ENCODE results near the gene PSMA7. TPM values are rescaled to one million over a fixed set of nuclear protein-coding genes. Genes with fewer than 3 reads are reported as not detected.

PSMA7 gene
- 273 TPM for polyA plus RNA-seq (2013, experiment 1 of 2; ENCODE audit: insufficient read length)
- polyA plus RNA-seq (2013, experiment 2 of 2; ENCODE audit: insufficient read length): 286 TPM

DNA sequence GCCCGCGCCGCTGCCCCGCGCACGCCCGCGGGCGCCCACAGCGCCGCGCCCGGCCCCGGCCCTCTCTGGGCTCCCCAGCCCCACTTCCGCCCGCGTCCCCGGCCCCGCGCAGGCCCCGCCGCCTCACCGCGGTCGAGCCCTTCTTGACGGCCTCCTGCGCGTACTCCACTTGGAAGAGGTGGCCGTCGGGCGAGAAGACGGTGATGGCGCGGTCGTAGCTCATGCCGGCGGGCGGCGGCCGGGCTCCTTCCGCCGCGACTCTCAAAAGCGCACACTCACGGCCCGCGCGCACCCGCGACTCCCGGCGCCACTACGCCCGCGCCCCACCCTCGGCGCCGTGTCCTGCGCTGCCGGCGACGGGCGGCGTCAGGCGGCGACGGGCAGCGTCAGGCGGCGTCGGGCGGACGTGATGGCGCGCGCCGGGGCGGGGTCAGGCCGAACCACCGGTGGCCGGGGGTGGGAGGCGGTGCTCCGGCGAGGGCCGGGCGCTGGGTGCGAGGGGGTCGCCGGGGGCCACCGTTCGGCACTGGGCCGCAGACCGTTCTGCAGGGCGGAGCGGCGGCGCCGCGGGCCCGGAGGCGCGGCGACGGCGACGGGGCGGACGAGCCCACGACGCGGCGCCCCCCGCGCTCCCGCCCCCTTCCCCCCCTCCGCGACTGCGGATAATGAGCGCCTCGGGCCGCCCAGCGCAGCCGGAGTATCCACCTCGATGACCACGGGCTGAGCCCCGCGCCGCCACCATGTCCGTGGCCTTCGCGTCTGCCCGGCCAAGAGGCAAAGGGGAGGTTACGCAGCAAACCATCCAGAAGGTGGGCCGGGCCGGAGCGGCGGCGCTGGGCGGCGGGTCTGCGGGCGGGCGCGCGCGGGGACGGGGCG is at the start of gene PSMA7, which contains the start of gene SS18L1:
PSMA7 (minus strand) TSS at position 314 of the 876 bp plus-strand sequence; CDS start at position 223, 91 bp downstream.
SS18L1 (plus strand) TSS at position 689 of the 876 bp plus-strand sequence; CDS start at position 741, 52 bp downstream.
- DNase-seq: peak; percentile 89

DNA sequence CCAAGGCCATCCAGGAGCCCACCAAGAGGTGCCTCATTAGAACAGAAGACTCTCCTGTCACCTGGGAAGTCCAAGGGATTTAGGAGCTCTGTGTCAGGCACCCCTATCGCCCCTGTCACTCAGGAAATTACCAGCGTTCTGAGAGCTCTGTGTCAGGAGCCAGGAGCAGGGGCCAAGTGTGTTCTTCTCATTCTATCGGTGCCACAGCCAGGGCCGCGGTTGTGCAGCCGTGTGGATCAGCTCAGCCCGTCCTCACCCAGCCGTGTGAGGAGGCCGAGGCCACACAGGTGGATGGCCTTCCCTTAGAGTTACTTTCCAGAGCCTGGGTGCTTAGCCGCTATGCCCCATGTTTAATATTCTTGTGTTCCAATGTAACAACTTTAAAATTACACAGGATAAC is 49.4 kb upstream of the PSMA7 start:
- DNase-seq: no peak

DNA sequence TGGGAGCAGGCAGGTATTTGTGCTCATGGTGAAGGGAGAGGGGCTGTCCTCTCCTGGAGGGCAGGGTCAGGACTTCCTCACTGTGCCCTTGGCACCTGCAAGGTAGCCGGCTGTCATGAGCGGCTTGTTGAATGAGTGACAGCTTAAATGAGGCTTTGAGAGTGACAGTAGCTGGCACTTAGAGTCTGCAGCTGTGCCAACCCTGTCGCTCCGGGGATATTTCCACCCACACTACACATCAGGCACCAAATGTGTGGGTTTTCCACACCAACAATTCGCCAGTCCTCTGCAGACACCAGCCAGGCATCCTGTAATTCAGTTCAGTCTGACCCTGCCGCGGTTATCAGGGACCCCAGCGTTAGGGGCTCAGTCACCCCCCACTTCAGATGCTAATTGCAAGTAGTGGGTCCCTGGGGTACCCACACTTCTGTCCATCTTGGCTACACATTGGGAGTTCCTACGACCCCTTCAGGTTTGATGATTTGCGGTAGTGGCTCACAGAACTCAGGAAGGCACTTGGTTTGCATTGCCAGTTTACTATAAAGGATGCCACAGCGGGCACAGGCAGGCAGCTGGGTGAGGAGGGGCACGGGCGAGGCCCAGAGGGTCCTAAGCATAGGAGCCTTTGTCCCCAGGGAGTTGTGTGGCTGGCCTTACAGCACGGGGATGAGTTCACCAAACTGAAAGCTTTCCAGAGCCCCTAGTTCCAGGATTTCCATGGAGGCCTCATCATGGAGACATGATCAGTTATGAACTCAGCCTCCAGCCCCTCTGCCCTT is 48.8 kb upstream of the PSMA7 start:
- no peak for DNase-seq

DNA sequence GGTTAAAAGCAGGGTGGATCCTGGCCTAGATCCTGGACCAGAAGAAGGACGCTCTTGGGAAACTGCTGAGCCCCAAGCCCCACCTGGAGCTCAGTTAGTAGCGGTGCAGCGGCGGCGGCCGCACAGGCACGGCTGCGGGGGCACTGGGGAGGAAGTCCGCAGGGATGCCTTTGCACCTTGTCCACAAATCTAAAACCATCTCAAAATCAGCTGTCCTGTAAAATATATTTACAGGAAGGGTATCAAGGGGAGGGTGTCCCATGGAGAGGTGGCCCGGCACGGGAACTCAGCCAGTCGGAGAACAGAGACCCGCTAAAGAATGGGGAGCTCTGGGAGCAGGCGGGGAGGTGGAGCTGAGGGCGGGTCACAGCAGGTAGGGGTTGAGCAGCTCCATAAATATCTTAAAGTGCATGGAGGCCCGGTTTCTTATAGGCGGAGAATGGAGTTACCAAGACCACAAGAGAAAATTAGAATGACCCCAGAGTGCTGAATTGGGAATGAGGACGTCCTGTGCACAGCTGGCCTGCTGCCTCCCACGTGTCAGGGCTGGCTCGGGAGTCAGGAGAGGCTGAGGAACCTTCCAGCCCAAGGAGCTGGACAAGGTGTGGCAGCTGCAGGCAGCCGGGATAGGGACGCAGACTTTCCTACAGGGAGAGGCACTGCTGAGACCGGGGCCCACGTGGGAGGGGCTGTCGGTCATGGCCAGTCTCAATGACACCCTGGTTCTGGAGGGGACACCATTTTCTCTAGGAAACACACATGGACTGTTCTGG is 47.6 kb upstream of the PSMA7 start:
- DNase-seq: no peak

DNA sequence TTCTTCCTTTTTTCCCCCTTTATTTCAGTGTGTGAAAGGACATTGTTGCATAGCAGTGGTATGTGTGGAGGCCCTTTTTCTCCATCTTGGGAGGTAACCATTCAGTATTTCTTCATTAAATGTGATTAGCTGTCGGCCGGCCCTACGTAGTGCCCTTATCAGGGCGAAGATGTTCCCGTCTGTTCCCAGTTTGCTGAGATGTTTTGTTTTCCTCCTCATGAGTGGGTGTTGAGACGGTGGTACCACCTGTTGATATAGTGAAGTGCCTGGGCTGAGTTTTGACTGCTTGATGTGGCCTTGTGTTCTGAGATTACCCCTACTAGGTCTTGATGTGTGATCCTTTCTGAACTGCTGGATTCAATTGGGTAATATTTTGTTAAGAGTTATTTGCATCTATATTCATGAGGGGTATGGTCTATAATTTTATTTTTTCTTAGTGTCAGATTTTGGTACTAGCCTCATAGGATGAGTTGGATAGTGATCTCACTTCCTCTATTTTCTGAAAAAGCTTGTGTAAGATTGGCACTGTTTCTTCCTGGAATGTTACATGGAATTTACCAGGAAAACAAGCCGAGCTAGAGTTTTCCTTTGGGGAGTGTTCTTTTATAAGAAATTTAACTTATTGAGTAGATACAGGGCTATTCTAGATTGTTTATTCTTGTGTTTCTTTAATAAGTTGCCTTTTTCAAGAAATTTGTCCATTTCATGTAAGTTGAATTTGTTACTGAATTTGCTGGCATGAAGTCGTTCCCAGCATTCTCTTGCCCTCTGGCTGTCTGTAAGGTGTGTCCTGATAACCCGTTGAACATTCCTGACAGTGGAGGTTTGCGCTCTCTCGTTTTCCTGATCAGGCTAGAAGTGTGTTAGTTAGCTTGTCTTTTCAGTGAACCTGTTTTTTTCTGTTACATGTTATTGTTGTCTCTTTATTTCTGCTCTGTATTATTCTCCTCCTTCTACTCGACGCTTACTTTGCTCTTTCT is 44.0 kb upstream of the PSMA7 start:
- DNase-seq: no peak

DNA sequence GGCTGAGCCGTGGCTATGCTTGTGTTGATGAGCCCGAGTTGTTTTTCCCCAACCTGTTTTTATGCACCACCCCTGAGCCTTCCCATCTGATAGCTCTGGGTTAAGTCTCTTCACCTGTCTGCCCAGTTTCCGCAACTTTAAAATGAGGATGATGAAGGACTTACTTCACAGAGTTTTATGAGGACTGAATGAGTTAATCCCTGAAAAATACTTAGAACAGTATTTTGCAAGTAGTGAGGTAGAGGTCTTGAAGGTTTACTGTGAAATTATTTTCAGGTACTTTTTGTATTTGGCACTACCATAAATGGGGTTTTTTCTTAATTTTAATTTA is 42.9 kb upstream of the PSMA7 start:
- DNase-seq: no peak

DNA sequence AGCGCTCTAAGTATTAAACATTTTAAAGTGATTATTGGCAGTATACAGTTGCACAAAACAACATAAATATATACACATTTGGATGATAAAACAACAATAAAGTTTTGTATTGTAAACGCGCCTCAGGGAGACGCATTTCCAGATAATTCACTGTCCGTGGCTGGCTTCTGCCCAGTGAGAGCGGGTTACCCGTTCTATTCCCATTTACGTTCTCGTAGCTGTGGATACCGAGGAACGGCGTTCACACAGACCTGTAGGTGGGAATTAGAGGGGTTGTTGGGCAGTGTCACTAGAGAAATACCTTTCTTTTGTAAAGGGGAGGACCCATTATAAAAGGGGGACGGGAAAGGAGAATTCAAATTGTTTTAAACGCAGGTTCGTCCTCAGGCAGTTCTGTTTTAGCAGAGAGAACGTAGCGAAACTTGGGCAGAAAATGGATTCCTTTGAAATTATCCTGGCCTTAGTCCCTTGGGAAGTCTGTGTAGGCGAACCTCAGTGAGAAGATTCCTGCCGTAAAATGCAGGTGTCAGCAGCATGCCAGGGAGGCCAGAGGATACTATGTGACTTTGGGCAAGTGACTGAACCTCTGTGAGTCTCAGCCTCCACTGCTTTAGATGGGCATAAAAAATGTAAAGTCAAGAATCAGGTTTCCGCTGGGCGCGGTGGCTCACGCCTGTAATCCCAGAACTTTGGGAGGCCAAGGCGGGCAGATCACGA is 40.4 kb upstream of the PSMA7 start:
- DNase-seq: no peak

DNA sequence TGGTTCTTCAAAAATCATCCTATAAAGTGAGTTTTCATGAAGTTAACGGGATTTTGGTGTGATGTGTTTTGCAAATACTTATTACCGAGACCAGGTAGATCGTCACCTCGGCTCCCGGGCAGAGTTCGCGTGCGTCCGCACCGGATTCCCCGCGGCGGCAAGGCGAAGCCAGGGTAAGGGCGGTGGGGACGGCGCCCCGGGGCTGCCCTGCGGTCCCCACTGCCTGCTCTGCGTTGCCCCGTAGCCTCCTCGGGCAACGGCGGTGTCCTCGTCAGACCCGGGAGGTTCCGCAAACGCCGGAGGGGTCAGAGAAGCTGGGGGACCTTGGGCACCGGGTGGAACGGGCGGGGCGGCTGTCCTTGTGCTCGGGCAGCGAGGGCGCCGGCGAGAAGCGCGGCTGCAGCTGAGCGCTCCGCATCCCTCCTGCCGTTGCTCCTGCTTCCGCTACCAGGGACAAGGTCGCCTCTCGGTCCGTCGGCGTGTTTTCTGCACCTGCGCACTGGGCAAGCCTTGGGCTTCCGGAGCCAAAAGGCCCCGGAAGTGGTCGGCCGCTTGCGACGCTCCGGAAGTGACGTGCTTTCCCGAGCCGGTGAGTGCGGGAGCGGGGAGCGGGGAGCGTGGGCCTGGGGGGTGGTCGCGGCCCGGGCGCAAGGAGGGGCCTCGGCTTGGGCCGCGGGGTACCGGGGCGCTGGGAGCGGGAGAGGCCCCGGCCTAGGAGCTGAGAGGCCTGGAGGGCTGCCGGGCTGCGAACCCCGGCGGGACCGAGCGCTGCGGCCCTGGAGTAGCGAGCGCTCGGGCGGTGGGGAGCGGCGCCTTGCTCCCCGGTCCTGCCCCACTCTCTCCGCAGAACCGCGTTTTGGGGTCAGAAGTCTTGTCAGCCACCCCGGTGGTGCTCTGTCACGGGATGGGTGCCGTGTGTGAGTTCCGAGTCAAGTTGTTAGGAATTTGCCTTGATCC is 39.6 kb upstream of the PSMA7 start, which contains the start of gene MTG2:
MTG2 (plus strand) TSS at position 560 of the 957 bp plus-strand sequence. CDS start 10,393 bp downstream, outside the sequence.
- peak; percentile 94 for DNase-seq

DNA sequence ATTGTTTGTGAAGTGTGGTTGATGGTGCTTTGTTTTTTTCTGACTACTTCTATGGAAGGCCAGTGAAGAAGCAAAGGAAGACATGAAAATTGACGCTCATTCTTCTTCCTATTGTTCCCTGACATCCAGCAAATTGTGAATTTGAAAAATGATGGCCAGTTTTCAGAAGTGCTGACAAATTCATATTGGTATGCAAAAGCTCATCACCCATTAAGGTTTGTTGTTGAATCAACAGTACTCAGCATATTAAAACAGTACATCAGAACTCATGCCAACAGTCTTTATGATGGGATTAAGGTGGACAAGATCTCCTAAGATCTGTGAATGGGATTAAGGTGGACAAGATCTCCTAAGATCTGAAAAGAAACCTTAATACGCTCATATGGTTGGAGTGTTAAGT is 38.6 kb upstream of the PSMA7 start:
- no peak for DNase-seq

DNA sequence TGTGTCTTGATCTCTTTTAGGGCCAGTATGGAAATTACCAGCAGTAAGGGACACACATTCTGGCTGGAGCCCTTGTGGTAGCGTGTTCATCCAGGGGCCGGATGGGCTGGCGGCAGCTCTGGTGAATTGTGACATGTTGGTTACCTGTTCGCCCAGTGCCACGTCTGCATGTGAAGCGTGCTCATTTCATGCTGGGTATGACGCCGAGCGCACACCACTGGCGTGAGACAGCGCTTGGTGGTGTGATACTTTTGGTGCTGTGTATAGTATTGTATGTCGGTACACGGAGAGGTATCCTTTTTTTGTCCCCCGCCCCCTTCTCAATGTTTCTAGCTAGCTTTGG is 35.9 kb upstream of the PSMA7 start:
- no peak for DNase-seq

DNA sequence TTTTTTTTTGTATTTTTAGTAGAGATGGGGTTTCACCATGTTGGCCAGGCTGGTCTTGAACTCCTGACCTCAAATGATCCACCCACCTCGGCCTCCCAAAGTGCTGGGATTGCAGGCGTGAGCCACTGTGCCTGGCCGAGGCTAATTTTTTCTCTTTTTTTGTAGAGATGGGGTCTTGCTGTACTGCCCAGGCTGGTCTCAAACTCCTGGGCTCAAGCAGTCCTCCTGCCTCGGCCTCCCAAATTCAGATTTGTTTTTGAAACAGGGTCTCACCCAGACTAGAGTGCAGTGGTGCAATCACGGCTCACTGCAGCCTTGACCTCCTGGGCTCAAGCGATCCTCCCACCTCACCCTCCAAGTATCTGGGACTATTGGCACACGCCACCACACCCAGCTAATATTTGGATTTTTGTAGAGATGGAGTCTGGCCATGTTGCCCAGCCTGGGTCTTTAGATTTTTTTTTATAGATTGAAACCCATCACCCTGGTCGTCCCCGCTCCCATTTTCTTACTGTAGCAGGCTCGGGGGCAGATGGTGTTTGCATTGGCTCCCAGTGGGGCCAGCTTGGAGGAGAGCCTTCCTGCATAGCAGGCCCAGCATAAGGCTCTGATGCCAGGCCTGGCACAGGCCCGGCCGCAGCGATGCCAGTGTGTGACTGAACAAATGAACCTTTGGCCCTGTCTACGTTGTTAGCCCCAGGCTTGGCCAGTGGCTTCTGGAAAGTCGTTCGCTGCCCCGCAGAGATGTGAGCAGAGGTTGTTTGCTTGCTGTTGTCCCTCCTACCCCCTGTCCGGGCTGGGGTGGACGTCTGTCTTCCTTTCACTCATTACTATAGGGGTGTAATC is 35.3 kb upstream of the PSMA7 start:
- no peak for DNase-seq

DNA sequence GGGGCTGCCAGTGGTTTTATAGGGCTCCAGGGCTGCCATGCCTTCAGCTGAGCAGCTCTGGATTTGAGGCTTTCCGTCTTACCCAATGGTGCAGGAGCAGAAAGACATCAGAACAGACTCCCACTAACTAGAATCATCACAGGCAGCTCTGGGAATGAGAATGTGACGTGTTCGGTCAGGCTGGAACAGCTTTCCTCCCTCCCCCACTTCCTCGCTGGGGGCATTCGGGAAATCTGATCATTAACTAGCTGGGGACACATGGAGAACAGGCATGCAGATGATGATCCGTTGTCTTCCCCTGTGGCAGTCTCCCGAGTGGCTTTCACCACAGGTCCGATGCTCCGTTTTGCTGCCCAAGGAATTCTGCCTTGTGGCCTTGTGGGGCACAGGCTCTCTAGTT is 34.1 kb upstream of the PSMA7 start:
- DNase-seq: no peak

DNA sequence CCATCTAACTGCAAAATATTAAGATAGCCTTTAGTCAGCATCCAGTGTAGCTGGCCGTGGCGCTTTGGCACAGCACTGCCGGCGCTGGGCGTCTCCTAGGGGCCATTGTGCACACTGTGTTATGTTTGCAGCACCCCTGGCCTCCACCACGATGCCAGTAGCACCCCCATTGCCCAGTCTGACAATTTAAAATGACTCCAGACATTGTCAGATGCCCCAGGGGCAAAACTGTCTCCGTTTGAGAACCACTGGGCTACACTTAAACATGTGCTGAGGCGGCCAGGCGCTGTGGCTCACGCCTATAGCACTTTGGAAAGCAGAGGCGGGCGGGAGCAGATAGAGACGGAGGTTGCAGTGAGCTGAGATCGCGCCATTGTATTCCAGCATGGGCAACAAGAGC is 33.7 kb upstream of the PSMA7 start:
- DNase-seq: no peak

DNA sequence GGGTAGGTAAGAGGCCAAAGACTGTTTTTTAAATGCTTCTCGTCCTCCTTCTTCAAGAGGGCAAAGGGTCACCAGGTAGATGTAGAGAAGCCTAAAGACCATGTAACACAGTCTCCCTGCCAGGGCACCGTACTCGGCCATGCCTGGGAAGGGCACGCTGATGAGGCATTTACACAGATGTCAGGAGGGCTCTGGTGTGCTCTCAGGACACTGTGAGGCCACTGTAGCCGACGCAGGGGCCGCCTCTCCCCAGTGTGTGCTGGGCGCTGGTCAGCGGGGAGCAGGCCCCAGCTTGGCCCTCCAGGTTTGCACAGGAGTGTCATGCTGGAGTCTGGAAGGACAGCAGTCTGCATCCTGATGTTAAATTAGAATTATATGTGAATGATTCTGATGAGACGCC is 32.5 kb upstream of the PSMA7 start:
- no peak for DNase-seq

DNA sequence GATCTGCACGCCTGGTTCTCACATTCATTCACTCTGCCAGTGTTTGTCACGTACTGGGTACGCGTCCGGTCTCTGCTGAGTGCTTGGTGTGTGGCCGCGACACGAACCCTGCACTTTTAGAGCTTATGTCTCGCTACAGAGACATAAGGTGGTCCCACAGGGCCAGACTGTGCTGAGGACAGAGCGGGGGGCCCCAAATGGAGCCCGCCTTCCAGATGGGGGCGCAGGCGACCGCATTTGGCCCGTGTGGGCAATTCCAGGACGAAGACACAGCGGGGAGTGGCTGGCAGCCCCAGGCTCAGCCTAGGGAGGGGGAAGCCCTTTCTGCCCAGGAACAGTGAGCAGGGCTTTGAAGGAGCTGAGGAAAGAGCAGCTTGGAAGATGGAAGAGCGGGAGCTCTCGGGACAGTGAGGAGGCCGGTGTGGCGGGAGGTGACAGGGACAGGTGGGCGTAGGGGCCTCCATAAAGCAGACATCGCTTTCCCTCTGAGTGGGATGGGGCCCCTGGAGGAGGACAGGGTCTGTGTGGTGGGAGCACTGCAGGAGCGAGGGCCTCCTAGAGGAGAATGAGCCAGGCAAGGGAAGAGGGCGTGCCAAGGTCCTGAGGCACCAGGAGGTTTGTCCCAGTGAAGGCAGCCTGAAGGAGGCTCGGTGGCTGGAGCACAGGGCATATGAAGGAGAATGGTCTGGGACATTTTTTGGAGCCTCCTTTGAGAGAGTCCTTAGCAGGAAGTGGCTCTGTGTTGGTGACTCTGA is 31.9 kb upstream of the PSMA7 start:
- DNase-seq: no peak

DNA sequence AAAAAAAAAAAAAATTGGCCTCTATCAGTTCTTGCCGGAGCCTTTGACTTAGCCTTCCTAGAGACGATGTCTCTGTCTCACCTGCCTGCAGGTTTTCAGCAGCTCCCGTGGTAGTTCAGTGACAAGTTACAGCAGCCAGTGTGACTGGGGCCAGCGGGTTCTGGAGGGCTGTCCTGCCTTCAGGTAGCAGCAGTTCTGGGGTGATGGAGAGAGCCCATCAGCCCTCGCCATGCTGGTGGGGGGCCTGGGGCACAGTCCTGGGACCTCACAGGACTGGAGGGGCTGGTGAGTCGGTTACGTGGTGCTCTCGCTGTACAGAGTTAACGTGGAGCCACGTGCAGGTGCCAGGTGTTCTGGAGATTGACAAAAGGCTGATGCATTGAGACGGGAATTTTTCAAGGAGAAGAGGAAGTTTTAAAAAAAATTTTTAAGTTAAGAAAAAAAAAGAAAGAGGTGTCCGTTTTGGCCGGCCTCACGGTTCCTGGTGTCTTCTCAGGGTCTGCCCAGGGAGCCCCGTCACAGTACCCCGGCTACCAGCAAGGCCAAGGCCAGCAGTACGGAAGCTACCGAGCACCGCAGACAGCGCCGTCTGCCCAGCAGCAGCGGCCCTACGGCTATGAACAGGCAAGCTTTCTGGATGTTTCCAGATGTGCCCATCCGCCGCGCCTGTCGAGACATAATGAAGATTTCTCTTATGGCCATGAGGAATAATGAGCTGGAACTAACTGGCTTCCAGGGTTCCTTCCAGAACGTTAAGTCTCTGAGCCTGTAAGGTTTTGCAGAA is 31.0 kb upstream of the PSMA7 start:
- DNase-seq: no peak

DNA sequence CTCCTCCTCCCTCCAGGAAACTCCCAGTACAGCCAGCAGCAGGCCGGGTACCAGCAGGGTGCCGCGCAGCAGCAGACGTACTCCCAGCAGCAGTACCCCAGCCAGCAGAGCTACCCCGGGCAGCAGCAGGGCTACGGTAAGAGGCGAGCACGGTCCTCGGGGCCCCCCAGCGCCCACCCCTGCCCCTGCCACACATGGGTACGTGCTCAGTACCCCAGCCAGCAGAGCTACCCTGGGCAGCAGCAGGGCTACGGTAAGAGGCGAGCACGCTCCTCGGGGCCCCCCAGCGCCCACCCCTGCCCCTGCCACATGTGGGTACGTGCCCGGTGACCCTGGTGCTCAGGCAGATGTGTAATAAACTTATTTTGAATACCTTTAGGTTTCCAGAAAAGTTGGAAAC is 29.5 kb upstream of the PSMA7 start:
- no peak for DNase-seq
